A549 treated with Mapracorat at 1 μM for 4 hours (cell line): ENCODE measurements around the gene SLC6A19. TPM values are rescaled to one million over a fixed set of nuclear protein-coding genes. Genes with fewer than 3 reads are reported as not detected.

Experiments used
- total RNA-seq: library from RNA; stranded (reverse); fragments of 200-300 nt; extraction: Qiagen RNA extraction; gene quantifications from 5 replicates; pipeline ENCODE4 v1.2.3, GENCODE V29; 2022

SLC6A19 gene
- total RNA-seq, result 0.13 to 0.22 TPM (median 0.19 TPM) in 5 replicates

DNA sequence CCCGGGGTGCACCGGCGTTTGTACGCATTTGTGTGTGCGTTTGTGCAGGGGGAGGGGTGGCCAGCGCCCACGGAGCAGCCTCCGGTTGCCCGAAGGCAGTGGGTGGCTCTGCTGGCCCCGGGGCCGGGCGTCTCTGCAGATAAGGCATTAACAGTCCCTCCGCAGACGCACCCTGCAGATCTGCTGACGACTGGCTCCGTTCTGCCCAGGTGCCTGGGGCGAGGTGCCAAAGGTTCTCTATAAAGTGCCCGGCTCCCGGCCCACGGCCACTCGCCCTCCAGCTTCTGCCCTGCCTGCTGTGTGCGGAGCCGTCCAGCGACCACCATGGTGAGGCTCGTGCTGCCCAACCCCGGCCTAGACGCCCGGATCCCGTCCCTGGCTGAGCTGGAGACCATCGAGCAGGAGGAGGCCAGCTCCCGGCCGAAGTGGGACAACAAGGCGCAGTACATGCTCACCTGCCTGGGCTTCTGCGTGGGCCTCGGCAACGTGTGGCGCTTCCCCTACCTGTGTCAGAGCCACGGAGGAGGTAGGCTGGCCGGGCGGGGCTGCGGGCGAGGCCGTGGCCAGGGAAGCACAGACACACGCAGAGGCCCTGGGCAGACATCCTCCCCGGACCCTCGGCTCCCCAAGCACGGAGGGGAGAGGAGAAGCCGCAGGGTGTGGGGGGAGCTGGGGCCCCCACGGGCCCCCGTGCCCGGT, at the start of gene SLC6A19:
TSS of gene SLC6A19 (plus strand) at position 269 of the 699 bp plus-strand sequence. CDS start at position 325, 56 bp downstream.

DNA sequence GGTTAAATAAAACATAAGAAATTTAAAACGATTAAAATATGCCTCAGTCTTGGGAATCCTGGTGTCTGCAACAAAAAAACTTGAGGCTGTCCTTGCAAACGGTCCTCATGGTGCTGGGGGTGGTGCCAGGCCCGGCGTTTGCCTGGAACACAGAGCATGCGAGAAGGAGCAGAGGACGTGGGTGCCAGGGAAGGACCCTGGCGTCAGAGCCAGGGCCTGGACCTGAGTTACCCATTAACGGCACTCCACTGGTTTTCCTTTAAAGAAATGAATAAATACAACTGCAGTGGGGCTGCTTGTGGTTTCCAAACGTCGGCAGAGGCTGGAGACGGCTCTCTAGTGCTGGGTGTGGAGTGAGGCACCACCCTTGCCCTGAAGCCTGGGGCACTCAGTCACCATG, 23.7 kb downstream of the SLC6A19 start, which contains the start of gene SLC6A18:
TSS of gene SLC6A18 (plus strand) at position 301 of the 400 bp plus-strand sequence. CDS start at position 398, 97 bp downstream.

Other genes starting within 250 kb of the SLC6A19 start
- gene NKD2, start 192.8 kb upstream of the SLC6A19 start, total RNA-seq, result 16.2 to 22.8 TPM (median 21.8 TPM) in 5 replicates
- gene SLC12A7, start 89.5 kb upstream of the SLC6A19 start, total RNA-seq, result 20.7 to 30.7 TPM (median 29.8 TPM) in 5 replicates
- not detected in 5 replicates for gene SLC6A18, start 23.8 kb downstream of the SLC6A19 start, total RNA-seq
- 1.3 to 3.8 TPM (median 2.6 TPM) in 5 replicates for gene TERT, start 93.5 kb downstream of the SLC6A19 start, total RNA-seq
- 156 to 178 TPM (median 162 TPM) in 5 replicates for gene CLPTM1L, start 143.5 kb downstream of the SLC6A19 start, total RNA-seq
- 0.27 to 0.87 TPM (median 0.61 TPM) in 5 replicates for gene SLC6A3, start 243.8 kb downstream of the SLC6A19 start, total RNA-seq